ENCODE data around the gene RHOBTB3. TPM values are rescaled to one million over a fixed set of nuclear protein-coding genes. Genes with fewer than 3 reads are reported as not detected.

RHOBTB3 gene
- total RNA-seq, 1 experiment from 2014 or later: 84.3 TPM

- no peak for TF ChIP-seq EGR1 (IDR thresholded peaks at IDR 0.05; ENCODE audit: low read depth)
- TF ChIP-seq, protein P1, sequence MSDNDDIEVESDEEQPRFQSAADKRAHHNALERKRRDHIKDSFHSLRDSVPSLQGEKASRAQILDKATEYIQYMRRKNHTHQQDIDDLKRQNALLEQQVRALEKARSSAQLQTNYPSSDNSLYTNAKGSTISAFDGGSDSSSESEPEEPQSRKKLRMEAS (IDR thresholded peaks at IDR 0.05): no peak
- TF ChIP-seq, protein P2, sequence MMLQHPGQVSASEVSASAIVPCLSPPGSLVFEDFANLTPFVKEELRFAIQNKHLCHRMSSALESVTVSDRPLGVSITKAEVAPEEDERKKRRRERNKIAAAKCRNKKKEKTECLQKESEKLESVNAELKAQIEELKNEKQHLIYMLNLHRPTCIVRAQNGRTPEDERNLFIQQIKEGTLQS (IDR thresholded peaks at IDR 0.05): no peak
- no peak for TF ChIP-seq CBX3 (IDR thresholded peaks at IDR 0.05; ENCODE audit: low read depth)
- no peak for TF ChIP-seq SIN3A (IDR thresholded peaks at IDR 0.05; ENCODE audit: low read depth)
- no peak for TF ChIP-seq ZBTB33 (IDR thresholded peaks at IDR 0.05; ENCODE audit: extremely low read depth, insufficient replicate concordance, low read length)
- TF ChIP-seq POLR2A (IDR thresholded peaks at IDR 0.05; ENCODE audit: borderline replicate concordance, extremely low read depth, insufficient read depth, insufficient read length): no peak
- TF ChIP-seq RAD21 (IDR thresholded peaks at IDR 0.05; ENCODE audit: low read depth): no peak
- no peak for TF ChIP-seq CEBPB (IDR thresholded peaks at IDR 0.05; ENCODE audit: low read depth)
- no peak for TF ChIP-seq ZFX (IDR thresholded peaks at IDR 0.05)
- TF ChIP-seq REST (IDR thresholded peaks at IDR 0.05; ENCODE audit: low read depth): no peak
- TF ChIP-seq CTCF (IDR thresholded peaks at IDR 0.05 in 2 of 3, conservative IDR thresholded peaks at IDR 0.05 in 1 of 3; ENCODE audit: borderline replicate concordance in 1 of 3, insufficient read depth in 1 of 3, low read depth in 2 of 3, low read length in 2 of 3): no peak
- CTCF ChIA-PET: interaction anchor here (3.5 kb wide), 1 partner anchor 7 kb away, joined by 20 read pairs; no protein-coding TSS in a partner anchor
- RAD21 ChIA-PET (ENCODE audit: low non-redundant PET in 1 of 2, low total read pairs in 2 of 2, uncharacterized antibody in 2 of 2, unreplicated experiment in 2 of 2): no interaction called here
- Histone ChIP-seq H3K9me2 (ENCODE audit: insufficient read depth) (no peaks in the 10 kb centered on the region), H3K36me3 (ENCODE audit: control insufficient read depth in 1 of 2, insufficient read depth in 2 of 2, low read length in 2 of 2) (peaks cover 0 to 16% of the 10 kb centered on the region in 2 experiments; a peak in 2 of 4 replicates), H2AFZ (ENCODE audit: low read depth, low read length, poor library complexity, severe bottlenecking) (no peak overlapping the region), H3K4me3 (replicated peaks in 1 of 2; ENCODE audit: low read depth in 1 of 2, low read length in 2 of 2) (no peak overlapping the region), H4K20me1 (ENCODE audit: insufficient read depth) (no peaks in the 10 kb centered on the region), H3K4me1 (ENCODE audit: control insufficient read depth in 1 of 2, insufficient read depth in 2 of 2, low read length in 2 of 2) (no peaks in the 10 kb centered on the region), H3K79me2 (ENCODE audit: insufficient read depth, low read length) (no peaks in the 10 kb centered on the region), H3K4me2 (ENCODE audit: low read length) (no peak overlapping the region), H3K27me3 (ENCODE audit: insufficient read depth, low read length) (no peaks in the 10 kb centered on the region), H3K27ac (ENCODE audit: low read depth, low read length) (no peak overlapping the region), H3K9me3 (ENCODE audit: control insufficient read depth in 1 of 2, insufficient read depth in 1 of 2, low read depth in 1 of 2, low read length in 2 of 2) (no peaks in the 10 kb centered on the region), H3K9ac (ENCODE audit: low read length) (no peak overlapping the region)
- ATAC-seq: no peak
- intact Hi-C loops (cut with micrococcal nuclease): no loop called here
- BruUV-seq (replicated peaks): no TSS peak
- DNase-seq (ENCODE audit: low read depth, low spot score): no peak
- POLR2A ChIA-PET: no interaction called here
Observed at GRCh38 chr5:95788493-95788892, 57.4 kb downstream of the RHOBTB3 start.
